ENCODE measurements around the gene IL1RN. TPM values are rescaled to one million over a fixed set of nuclear protein-coding genes. Genes with fewer than 3 reads are reported as not detected.

The IL1RN gene
- total and polyA plus RNA-seq, 2 of the 13 experiments (the other 11 are each of a cell fraction or from before 2014, with no cell fraction given) = 21.2 to 101 TPM

DNA sequence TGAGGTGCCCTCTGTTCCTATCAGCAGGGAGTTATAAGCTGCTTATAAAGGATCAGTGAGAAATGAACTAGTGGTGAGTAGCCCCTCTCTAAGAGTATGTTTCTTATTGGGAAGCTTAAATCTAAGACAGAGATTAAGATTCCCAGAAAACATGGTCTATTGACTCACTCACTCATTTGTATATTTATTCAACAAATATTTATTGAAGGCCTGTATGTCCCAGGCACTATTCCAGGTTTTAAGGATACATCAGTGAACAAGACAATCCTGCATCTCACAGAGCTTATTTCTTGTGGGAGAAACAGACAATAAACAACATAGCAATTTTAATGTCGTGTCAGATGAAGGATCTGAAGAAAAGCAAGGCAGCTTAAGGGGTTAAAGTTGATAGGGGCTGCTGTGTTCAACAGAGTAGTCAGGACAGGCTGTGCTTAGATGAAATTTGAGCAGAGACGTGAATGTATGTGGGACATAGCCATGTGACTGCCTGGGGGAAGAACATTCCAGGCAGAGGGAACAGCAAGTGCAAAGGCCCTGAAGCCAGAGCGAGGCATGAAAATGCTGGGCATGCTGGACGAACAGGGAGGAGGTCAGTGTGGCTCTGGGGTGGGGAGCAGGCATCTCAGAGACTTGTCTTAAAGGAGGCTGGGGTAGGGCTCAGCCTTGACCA is 31.6 kb downstream of the IL1RN start (continued):
- TF ChIP-seq REST (IDR thresholded peaks at IDR 0.05; ENCODE audit: borderline replicate concordance in 1 of 2, low read depth in 1 of 2, low read length in 2 of 2) (no peak), RBFOX2 (IDR thresholded peaks at IDR 0.05; ENCODE audit: low read depth, low read length) (no peak), FOXA3 (CRISPR knock-in tag; IDR thresholded peaks at IDR 0.05) (0 out of 2 replicates have a peak, but pooled peaks have one; percentile 9), TSC22D2 (CRISPR knock-in tag; IDR thresholded peaks at IDR 0.05; ENCODE audit: borderline replicate concordance) (no peak), KDM5B (CRISPR knock-in tag; IDR thresholded peaks at IDR 0.05; ENCODE audit: borderline replicate concordance) (no peak), ZNF83 (CRISPR knock-in tag; IDR thresholded peaks at IDR 0.05; ENCODE audit: borderline replicate concordance) (no peak), SRSF9 (IDR thresholded peaks at IDR 0.05; ENCODE audit: borderline replicate concordance, insufficient read depth, low read depth, low read length, poor library complexity, severe bottlenecking) (no peak), ZNF180 (CRISPR knock-in tag; IDR thresholded peaks at IDR 0.05; ENCODE audit: borderline replicate concordance, low read depth) (no peak), ZNF776 (CRISPR knock-in tag; IDR thresholded peaks at IDR 0.05) (no peak), ZMYM2 (CRISPR knock-in tag; IDR thresholded peaks at IDR 0.05) (no peak), MIER3 (CRISPR knock-in tag; IDR thresholded peaks at IDR 0.05; ENCODE audit: borderline replicate concordance) (no peak), FOXJ3 (CRISPR knock-in tag; IDR thresholded peaks at IDR 0.05; ENCODE audit: borderline replicate concordance) (no peak), PHF5A (CRISPR knock-in tag; IDR thresholded peaks at IDR 0.05; ENCODE audit: low read depth, unreplicated experiment) (no peak), ARNTL (CRISPR knock-in tag; IDR thresholded peaks at IDR 0.05) (peak; percentile 42; the same call in 1 of the 2 replicates), ZNF20 (CRISPR knock-in tag; IDR thresholded peaks at IDR 0.05) (no peak), FOXO1 (CRISPR knock-in tag; IDR thresholded peaks at IDR 0.05) (no peak), HNF1B (CRISPR knock-in tag; IDR thresholded peaks at IDR 0.05) (no peak), HCFC1 (IDR thresholded peaks at IDR 0.05; ENCODE audit: low read depth, low read length) (no peak), ZNF33A (CRISPR knock-in tag; IDR thresholded peaks at IDR 0.05; ENCODE audit: borderline replicate concordance) (no peak), SNAPC2 (CRISPR knock-in tag; IDR thresholded peaks at IDR 0.05) (no peak)
- TF ChIP-seq, protein P1, sequence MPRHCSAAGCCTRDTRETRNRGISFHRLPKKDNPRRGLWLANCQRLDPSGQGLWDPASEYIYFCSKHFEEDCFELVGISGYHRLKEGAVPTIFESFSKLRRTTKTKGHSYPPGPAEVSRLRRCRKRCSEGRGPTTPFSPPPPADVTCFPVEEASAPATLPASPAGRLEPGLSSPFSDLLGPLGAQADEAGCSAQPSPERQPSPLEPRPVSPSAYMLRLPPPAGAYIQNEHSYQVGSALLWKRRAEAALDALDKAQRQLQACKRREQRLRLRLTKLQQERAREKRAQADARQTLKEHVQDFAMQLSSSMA (CRISPR knock-in tag; IDR thresholded peaks at IDR 0.05) = no peak
